RWPE2 (cell line): ENCODE measurements around the gene EXOSC1.

Source experiments
- ATAC-seq: fragments of 200-7000 bp; cut with Tn5 transposase; 3 replicates; pipeline ENCODE4 v1.9.1; 2021; ENCODE audit warnings: low read depth
- DNase-seq: peaks from one replicate; pipeline ENCODE4 v3.0.0-alpha.2; 2020; ENCODE audit warnings: low spot score
- H3K27ac ChIP-seq: fragments of 450-650 bp; 2 replicates; pipeline ENCODE4 v1.5.1; 2017; ENCODE audit warnings: mild to moderate bottlenecking; ENCODE audit not compliant: poor library complexity, severe bottlenecking
- H3K27me3 ChIP-seq: fragments of 250-450 bp; sonication (Bioruptor Pico); 2 replicates; pipeline ENCODE4 v1.5.1; 2021; ENCODE audit warnings: mild to moderate bottlenecking, moderate library complexity; ENCODE audit not compliant: insufficient read depth, poor library complexity, severe bottlenecking
- H3K36me3 ChIP-seq: fragments of 250-450 bp; sonication (Bioruptor Pico); 2 replicates; pipeline ENCODE4 v1.5.1; 2020; ENCODE audit warnings: low read depth, mild to moderate bottlenecking, moderate library complexity
- H3K4me1 ChIP-seq: fragments of 250-450 bp; sonication (Bioruptor Pico); 2 replicates; pipeline ENCODE4 v1.5.1; 2021; ENCODE audit warnings: mild to moderate bottlenecking, moderate library complexity; ENCODE audit not compliant: insufficient read depth, poor library complexity, severe bottlenecking
- H3K4me3 ChIP-seq: fragments of 250-450 bp; sonication (Bioruptor Pico); 2 replicates; pipeline ENCODE4 v1.5.1; 2021; ENCODE audit warnings: mild to moderate bottlenecking, moderate library complexity; ENCODE audit not compliant: severe bottlenecking
- H3K9me3 ChIP-seq: fragments of 250-450 bp; sonication (Bioruptor Pico); 2 replicates; pipeline ENCODE4 v1.5.1; 2021; ENCODE audit warnings: mild to moderate bottlenecking, moderate library complexity; ENCODE audit not compliant: severe bottlenecking
- TF ChIP-seq, protein P1 (sequence below): fragments of 450-650 bp; IDR thresholded peaks from one replicate; pipeline ENCODE4 v1.5.1; 2017; ENCODE audit warnings: mild to moderate bottlenecking, moderate library complexity; ENCODE audit not compliant: poor library complexity, severe bottlenecking

Gene EXOSC1

DNA sequence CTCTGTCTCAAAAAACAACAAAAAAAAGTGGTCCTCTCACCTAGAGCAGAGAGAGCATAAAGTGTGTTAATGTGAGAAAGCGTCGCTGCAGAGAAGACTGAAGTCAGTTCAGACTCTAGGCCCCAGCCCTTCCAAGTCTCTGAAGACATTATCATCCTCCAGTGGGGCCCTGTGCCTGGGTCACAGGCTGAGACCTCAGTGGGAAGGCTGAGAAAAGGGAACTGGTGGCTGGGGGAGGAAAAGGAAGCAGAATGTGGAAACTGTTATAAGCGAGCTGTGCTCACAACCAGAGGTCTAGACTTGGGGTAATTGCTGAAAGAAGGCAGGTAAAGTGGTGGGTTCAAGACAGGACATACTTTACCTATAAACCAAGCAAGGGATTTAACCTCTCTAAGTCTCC is 39.7 kb downstream of the EXOSC1 start:
- Histone ChIP-seq H3K27ac (peak overlapping the region; percentile 30), H3K9me3 (no peaks in the 10 kb centered on the region), H3K4me1 (peaks cover 22% of the 10 kb centered on the region), H3K27me3 (no peaks in the 10 kb centered on the region), H3K4me3 (no peak overlapping the region), H3K36me3 (no peaks in the 10 kb centered on the region)
- no peak for ATAC-seq
- TF ChIP-seq, protein P1, sequence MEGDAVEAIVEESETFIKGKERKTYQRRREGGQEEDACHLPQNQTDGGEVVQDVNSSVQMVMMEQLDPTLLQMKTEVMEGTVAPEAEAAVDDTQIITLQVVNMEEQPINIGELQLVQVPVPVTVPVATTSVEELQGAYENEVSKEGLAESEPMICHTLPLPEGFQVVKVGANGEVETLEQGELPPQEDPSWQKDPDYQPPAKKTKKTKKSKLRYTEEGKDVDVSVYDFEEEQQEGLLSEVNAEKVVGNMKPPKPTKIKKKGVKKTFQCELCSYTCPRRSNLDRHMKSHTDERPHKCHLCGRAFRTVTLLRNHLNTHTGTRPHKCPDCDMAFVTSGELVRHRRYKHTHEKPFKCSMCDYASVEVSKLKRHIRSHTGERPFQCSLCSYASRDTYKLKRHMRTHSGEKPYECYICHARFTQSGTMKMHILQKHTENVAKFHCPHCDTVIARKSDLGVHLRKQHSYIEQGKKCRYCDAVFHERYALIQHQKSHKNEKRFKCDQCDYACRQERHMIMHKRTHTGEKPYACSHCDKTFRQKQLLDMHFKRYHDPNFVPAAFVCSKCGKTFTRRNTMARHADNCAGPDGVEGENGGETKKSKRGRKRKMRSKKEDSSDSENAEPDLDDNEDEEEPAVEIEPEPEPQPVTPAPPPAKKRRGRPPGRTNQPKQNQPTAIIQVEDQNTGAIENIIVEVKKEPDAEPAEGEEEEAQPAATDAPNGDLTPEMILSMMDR = no peak
- no peak for DNase-seq

DNA sequence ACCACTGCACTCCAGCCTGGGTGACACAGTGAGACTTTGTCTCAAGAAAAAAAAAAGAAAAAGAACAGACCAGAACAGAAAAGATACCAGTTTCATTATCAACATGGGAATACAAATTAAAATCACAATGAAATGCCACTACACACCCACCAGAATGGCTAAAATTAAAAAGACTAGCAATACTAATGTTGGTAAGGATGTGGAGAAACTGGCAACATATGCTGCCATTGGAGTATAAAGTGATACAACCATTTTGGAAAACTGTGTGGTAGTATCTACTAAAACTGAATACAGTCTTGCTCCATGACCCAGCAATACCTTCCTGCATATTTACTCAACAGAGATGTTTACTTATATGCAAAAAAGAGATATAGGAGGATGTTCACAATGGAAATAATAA is 41.8 kb downstream of the EXOSC1 start:
- H3K27me3 ChIP-seq = no peaks in the 10 kb centered on the region
- peaks cover 9% of the 10 kb centered on the region for H3K36me3 ChIP-seq
- H3K9me3 ChIP-seq = no peaks in the 10 kb centered on the region
- H3K4me3 ChIP-seq = no peak overlapping the region
- DNase-seq (no peak), ATAC-seq (no peak)
- H3K27ac ChIP-seq = no peak overlapping the region
- TF ChIP-seq, protein P1 = no peak
- peaks cover 26% of the 10 kb centered on the region for H3K4me1 ChIP-seq

DNA sequence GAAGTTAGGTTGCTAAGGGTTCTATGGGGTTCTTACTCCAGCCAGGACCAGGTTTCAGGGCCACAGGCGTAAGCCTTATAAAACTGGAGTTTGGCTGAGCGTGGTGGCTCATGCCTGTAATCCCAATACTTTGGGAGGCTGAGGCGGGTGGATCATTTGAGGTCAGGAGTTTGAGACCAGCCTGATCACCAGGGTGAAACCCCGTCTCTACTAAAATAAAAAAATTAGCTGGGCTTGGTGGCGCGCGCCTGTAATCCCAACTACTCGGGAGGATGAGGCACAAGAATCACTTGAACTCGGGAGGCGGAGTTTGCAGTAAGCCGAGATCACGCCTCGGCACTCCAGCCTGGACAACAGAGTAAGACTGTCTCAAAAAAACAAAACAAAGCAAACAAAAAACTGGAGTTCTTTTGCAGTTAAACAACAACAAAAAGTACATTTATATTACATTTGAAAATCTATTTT is 44.3 kb downstream of the EXOSC1 start:
- Histone ChIP-seq H3K4me1 (peaks cover 12% of the 10 kb centered on the region), H3K27me3 (no peaks in the 10 kb centered on the region), H3K36me3 (peaks cover 29% of the 10 kb centered on the region), H3K27ac (peak overlapping the region; percentile 53), H3K9me3 (no peaks in the 10 kb centered on the region), H3K4me3 (peak overlapping the region; percentile 57)
- no peak for DNase-seq
- TF ChIP-seq, protein P1 = no peak
- ATAC-seq = no peak

DNA sequence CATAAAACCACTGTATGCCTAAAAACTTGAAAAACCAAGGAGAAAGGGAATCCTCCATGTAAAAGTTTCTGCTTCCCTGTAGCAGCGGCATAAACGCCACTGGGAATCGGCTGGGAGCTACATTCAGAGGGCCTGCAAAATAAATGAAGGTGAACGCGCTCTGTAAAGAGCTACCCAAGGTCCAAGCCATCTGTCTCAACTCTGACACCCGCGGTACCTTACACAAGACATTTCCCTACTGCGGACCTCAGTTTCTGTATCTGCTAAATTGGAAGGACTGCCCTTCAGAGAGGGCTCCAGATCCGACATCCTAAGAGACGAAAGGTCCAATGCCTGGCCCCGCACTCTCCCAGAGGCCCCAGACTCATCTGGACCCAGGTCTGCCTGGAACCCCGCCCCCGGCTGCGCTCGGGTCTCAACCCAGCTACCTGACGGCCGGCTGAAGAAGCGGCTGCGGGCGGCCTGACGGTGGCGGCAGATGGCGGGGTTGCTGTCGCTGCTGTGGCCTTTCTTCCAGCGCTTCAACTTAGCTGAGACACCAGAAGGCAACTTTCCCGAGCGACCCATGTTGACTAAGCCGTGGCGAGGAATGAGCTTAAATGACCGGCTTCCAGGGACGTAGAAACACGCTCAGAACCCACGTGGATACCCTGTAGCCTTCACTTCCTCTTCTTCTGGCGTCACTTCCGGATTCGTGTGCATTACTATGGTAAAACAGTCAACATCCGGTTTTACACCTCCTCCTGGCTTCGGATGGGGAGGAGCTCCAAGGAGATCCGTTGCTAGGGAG is 44.9 kb downstream of the EXOSC1 start, which contains the start of gene RRP12:
Gene RRP12, minus strand, starts transcription at position 676 of the 790 bp plus-strand sequence. Its CDS starts 109 bp downstream, at position 567.
- DNase-seq = peak; percentile 88
- H3K27me3 ChIP-seq = no peaks in the 10 kb centered on the region
- H3K9me3 ChIP-seq = no peaks in the 10 kb centered on the region
- H3K4me3 ChIP-seq = peak within 1 kb of the TSS; percentile 57
- peak; percentile 90 for ATAC-seq
- peak within 1 kb of the TSS; percentile 53 for H3K27ac ChIP-seq
- TF ChIP-seq, protein P1 = no peak
- H3K36me3 ChIP-seq = peaks cover 33% of the 10 kb centered on the region
- peaks cover 8% of the 10 kb centered on the region for H3K4me1 ChIP-seq
